K562 (cell line): ENCODE measurements around the gene OR2V1. TPM values are rescaled to one million over a fixed set of nuclear protein-coding genes. Genes with fewer than 3 reads are reported as not detected.

Source experiments
- ATAC-seq: fragments of 200-7000 bp; cut with Tn5 transposase; 3 replicates; pipeline ENCODE4 v1.9.1; 2020; ENCODE audit warnings: moderate library complexity
- BruUV-seq: library from RNA; stranded (reverse); fragments of 400-500 nt; replicated peaks from 2 replicates; lab custom pipeline; 2021; lab: Mats Ljungman, UMichigan
- CTCF ChIA-PET: fragments of 300-600 bp; formaldehyde crosslinking; extraction: SDS; loops from one replicate; lab custom pipeline; 2021; ENCODE audit warnings: low intra/inter-chr PET ratio; lab: Yijun Ruan, JAX
- POLR2A ChIA-PET: fragments of 300-600, 350-650 bp; sonication (Branson Sonifier 250); formaldehyde crosslinking; extraction: SDS; loops from one replicate; lab custom pipeline; 2021; ENCODE audit warnings: antibody characterized with exemption, inconsistent platforms; lab: Yijun Ruan, JAX
- DNase-seq, 4 experiments: peaks; one replicate each; pipeline versions ENCODE4 v3.0.0 to v3.0.0-alpha.2; 2011 to 2018; ENCODE audit warnings: low spot score in 3 of 4, mixed read lengths in 3 of 4; ENCODE audit errors: extremely low read depth in 1 of 4
- FAIRE-seq: peaks from 2 replicates; lab custom pipeline; 2011; peaks lifted over from hg19 to GRCh38; lab: Jason Lieb, UNC
- H2AFZ ChIP-seq: 2 replicates; pipeline ENCODE4 v1.6.0; 2011; ENCODE audit warnings: low read depth, low read length, control low read depth, inconsistent platforms
- H3K27ac ChIP-seq: fragments of 200-600 bp; 3 replicates; pipeline ENCODE4 v1.8.0; 2011; ENCODE audit warnings: low read depth, mild to moderate bottlenecking, control low read depth, inconsistent platforms, low read length, moderate library complexity, mixed read lengths; ENCODE audit errors: extremely low read depth
- H3K27me3 ChIP-seq, 2 experiments: fragments of 300-600 bp in 1 of 2; 2 replicates in 1 of 2; 3 replicates in 1 of 2; pipeline versions ENCODE4 v1.6.0 to v1.8.0; 2011; ENCODE audit warnings: inconsistent platforms in 2 of 2, low read length in 2 of 2, mild to moderate bottlenecking in 1 of 2, mixed read lengths in 1 of 2, moderate library complexity in 1 of 2; ENCODE audit not compliant: control insufficient read depth in 2 of 2, insufficient read depth in 2 of 2
- H3K36me3 ChIP-seq: fragments of 300-600 bp; 3 replicates; pipeline ENCODE4 v1.8.0; 2011; ENCODE audit warnings: mild to moderate bottlenecking, low read length, inconsistent platforms; ENCODE audit not compliant: control insufficient read depth, insufficient read depth
- H3K4me1 ChIP-seq, 2 experiments: fragments of 200-600 bp in 1 of 2; replicated peaks in 1 of 2; 2 replicates in 1 of 2; 3 replicates in 1 of 2; pipeline versions ENCODE4 v1.5.1 to v1.8.0; 2011; ENCODE audit warnings: inconsistent platforms in 2 of 2, low read length in 2 of 2, mild to moderate bottlenecking in 1 of 2, mixed read lengths in 1 of 2, moderate library complexity in 1 of 2; ENCODE audit not compliant: control insufficient read depth in 2 of 2, insufficient read depth in 2 of 2
- H3K4me2 ChIP-seq: 2 replicates; pipeline ENCODE4 v1.6.1; 2011; ENCODE audit warnings: low read length, control low read depth, inconsistent platforms, mixed read lengths; ENCODE audit not compliant: insufficient read depth
- H3K4me3 ChIP-seq: fragments of 200-600 bp; sonication (generic), shearing (Covaris generic); 2 replicates; pipeline ENCODE4 v1.5.1; 2016; ENCODE audit warnings: control low read depth, inconsistent platforms
- H3K79me2 ChIP-seq: fragments of 200-600 bp; 3 replicates; pipeline ENCODE4 v1.8.0; 2011; ENCODE audit warnings: low read length, inconsistent platforms; ENCODE audit not compliant: control insufficient read depth, insufficient read depth
- H3K9ac ChIP-seq, 2 experiments: 2 replicates each; pipeline versions ENCODE4 v1.6.0 to v1.6.1; 2011; ENCODE audit warnings: low read depth in 2 of 2, low read length in 2 of 2, control low read depth in 1 of 2, inconsistent platforms in 1 of 2, mild to moderate bottlenecking in 1 of 2, mixed read lengths in 1 of 2; ENCODE audit not compliant: insufficient read depth in 1 of 2
- H3K9me1 ChIP-seq: one replicate; pipeline ENCODE4 v1.6.0; 2011; ENCODE audit warnings: inconsistent platforms, mild to moderate bottlenecking, low read length, moderate library complexity; ENCODE audit not compliant: control insufficient read depth, insufficient read depth
- H3K9me3 ChIP-seq: replicated peaks from 2 replicates; pipeline ENCODE4 v1.5.1; 2011; ENCODE audit warnings: low read depth, low read length, inconsistent platforms; ENCODE audit not compliant: control insufficient read depth, insufficient read depth
- H4K20me1 ChIP-seq: replicated peaks from 2 replicates; pipeline ENCODE4 v1.6.1; 2011; ENCODE audit warnings: low read length, inconsistent platforms, mixed read lengths; ENCODE audit not compliant: control insufficient read depth, insufficient read depth
- ATF1 ChIP-seq, 2 experiments: fragments of 450-650 bp in 1 of 2; IDR thresholded peaks; 2 replicates each; pipeline ENCODE4 v1.6.1; 2016; ENCODE audit warnings: missing compliant biosample characterization in 1 of 2, missing genetic modification characterization in 1 of 2
- BHLHE40 ChIP-seq: IDR thresholded peaks from 2 replicates; pipeline ENCODE4 v1.6.1; 2011; ENCODE audit warnings: low read length, improper control_type of control experiment
- BMI1 ChIP-seq: fragments of 150-350 bp; IDR thresholded peaks from 2 replicates; pipeline ENCODE4 v1.6.1; 2014; ENCODE audit warnings: low read length
- CTCF ChIP-seq, 3 experiments: IDR thresholded peaks in 2 of 3; conservative IDR thresholded peaks in 1 of 3; 2 replicates each; pipeline ENCODE4 v1.5.1; 2011 to 2012; ENCODE audit warnings: low read length in 3 of 3, mild to moderate bottlenecking in 3 of 3, control low read depth in 2 of 3, improper control_type of control experiment in 1 of 3, inconsistent platforms in 1 of 3, low read depth in 1 of 3, mixed read lengths in 1 of 3, moderate library complexity in 1 of 3; ENCODE audit not compliant: insufficient read depth in 2 of 3
- EGR1 ChIP-seq: fragments of 450-650 bp; conservative IDR thresholded peaks from 2 replicates; pipeline ENCODE4 v1.6.1; 2017; ENCODE audit warnings: mild to moderate bottlenecking
- FOXA3 ChIP-seq, 2 experiments: fragments of 450-650 bp in 1 of 2; sonication (generic) in 1 of 2; formaldehyde crosslinking; IDR thresholded peaks in 1 of 2; conservative IDR thresholded peaks in 1 of 2; 2 replicates each; pipeline versions ENCODE4 v1.4.0 to v1.8.0; 2020 to 2022; ENCODE audit warnings: mild to moderate bottlenecking in 2 of 2, missing genetic modification reagents in 1 of 2
- GTF3C2 ChIP-seq: IDR thresholded peaks from 3 replicates; pipeline ENCODE4 v1.6.1; 2011; ENCODE audit warnings: borderline replicate concordance, mild to moderate bottlenecking, moderate library complexity; ENCODE audit not compliant: insufficient read length; ENCODE audit errors: extremely low read depth
- HDAC3 ChIP-seq: fragments of 450-650 bp; IDR thresholded peaks from 2 replicates; pipeline ENCODE4 v1.6.1; 2018; ENCODE audit warnings: borderline replicate concordance, mild to moderate bottlenecking, moderate library complexity; ENCODE audit not compliant: partially characterized antibody
- HEY1 ChIP-seq: fragments of 250-450 bp; sonication (Bioruptor Pico); IDR thresholded peaks from 2 replicates; pipeline ENCODE4 v1.5.0; 2020; ENCODE audit warnings: mild to moderate bottlenecking, moderate library complexity, borderline replicate concordance
- NFATC3 ChIP-seq: fragments of 450-650 bp; IDR thresholded peaks from 2 replicates; pipeline ENCODE4 v1.6.1; 2017; ENCODE audit warnings: mild to moderate bottlenecking
- NFRKB ChIP-seq: fragments of 450-650 bp; IDR thresholded peaks from 2 replicates; pipeline ENCODE4 v1.6.1; 2016; ENCODE audit warnings: low read depth
- ZBTB43 ChIP-seq: sonication (generic); formaldehyde crosslinking; IDR thresholded peaks from 2 replicates; pipeline ENCODE4 v1.8.0; 2023; ENCODE audit warnings: mild to moderate bottlenecking, missing genetic modification reagents
- ZC3H8 ChIP-seq: fragments of 450-650 bp; IDR thresholded peaks from 2 replicates; pipeline ENCODE4 v1.6.1; 2017
- ZNF507 ChIP-seq: conservative IDR thresholded peaks from 2 replicates; pipeline ENCODE4 v1.6.1; 2017; ENCODE audit warnings: missing genetic modification characterization, missing compliant biosample characterization
- WGBS: fragments of 100-300 bp; shearing (Covaris generic); methylation state at CpG from one replicate; pipeline ENCODE4 v1.1.6; 2016; ENCODE audit warnings: low coverage, mixed read lengths; ENCODE audit not compliant: insufficient coverage; ENCODE audit errors: missing lambda C conversion rate; 5-methylcytosine and 5-hydroxymethylcytosine counted together
- in situ Hi-C: fragments of 300-500 bp; cut with MboI; formaldehyde crosslinking; loops from 4 replicates; pipeline ENCODE4 v1.15.0; 2018; ENCODE audit warnings: inconsistent platforms, mixed read lengths
- intact Hi-C: fragments of 100-400 bp; cut with micrococcal nuclease; formaldehyde crosslinking; loops from 2 replicates; pipeline ENCODE4 v1.14.2; 2022
- polyA plus RNA-seq, 8 experiments: library from polyadenylated mRNA; depleted of rRNA in 4 of 8; stranded (reverse) in 5 of 8; unstranded in 3 of 8; fragments of >200 nt; fragmentation: Nextera tagmentation in 2 of 8; fragmentation: Illumina TruSeq in 1 of 8; extraction: Ambion mirVana in 2 of 8; extraction: Trizol in 1 of 8; gene quantifications; 2 replicates each; pipeline versions ENCODE4 v1.2.1 to v1.2.3, GENCODE V29; 2011 to 2014; ENCODE audit warnings: inconsistent platforms in 1 of 8, missing spikeins in 1 of 8
- total RNA-seq, 7 experiments: library from RNA; depleted of rRNA in 6 of 7; stranded (reverse); fragments of >200 nt in 6 of 7; fragmentation: Illumina TruSeq in 2 of 7; extraction: Trizol in 2 of 7; gene quantifications; 2 replicates each; pipeline versions ENCODE4 v1.2.1 to v1.2.3, GENCODE V29; 2011 to 2021; ENCODE audit warnings: low replicate concordance in 1 of 7

The OR2V1 gene
- total and polyA plus RNA-seq, 9 of the 15 experiments (the other 6 are each of a cell fraction or from before 2014, with no cell fraction given), result 0.04 to 0.28 (median 0.15) TPM; not detected in 5

- peak; percentile 43; the same call in 1 of the 2 replicates for TF ChIP-seq BHLHE40
- peak; percentile 34 for TF ChIP-seq EGR1
- no peak for TF ChIP-seq ATF1 (CRISPR knock-in tag; IDR thresholded peaks at IDR 0.05)
- peak; percentile 52 for TF ChIP-seq ATF1 (tag; IDR thresholded peaks at IDR 0.05)
- TF ChIP-seq NFRKB, result 0 out of 2 replicates have a peak, but pooled peaks have one; percentile 27
- TF ChIP-seq NFATC3, result no peak
Observed at GRCh38 chr5:181168595-181169118, 37.7 kb upstream of the OR2V1 start (continued).

GRCh38 chr5:181167814-181168488, 37.0 kb upstream of the OR2V1 start:
- FAIRE-seq (peak; percentile 37), ATAC-seq (peak; percentile 20), DNase-seq (peak; percentile 70 to 82 (median 76))
- H3K4me2 ChIP-seq, result peak overlapping the region; percentile 94
- no TSS peak for BruUV-seq
- 5% methylated on average over 11 of the region's 11 CpGs for WGBS
- H4K20me1 ChIP-seq, result no peaks in the 10 kb centered on the region
- in situ Hi-C loops, result no loop called here
- H3K9me1 ChIP-seq, result no peaks in the 10 kb centered on the region
- peak overlapping the region; percentile 95 for H2AFZ ChIP-seq
- no peaks in the 10 kb centered on the region for H3K9me3 ChIP-seq
- no peaks in the 10 kb centered on the region for H3K79me2 ChIP-seq
- H3K4me3 ChIP-seq, result peak overlapping the region; percentile 47
- POLR2A ChIA-PET, result interaction anchor here (0.6 to 1.5 kb wide), 6 partner anchors 8 to 30 kb away, joined by 3 to 7 read pairs (median 4); no protein-coding TSS in a partner anchor
- H3K27me3 ChIP-seq, result no peaks in the 10 kb centered on the region
- intact Hi-C loops, result loop anchor here (10.0 kb wide), 1 partner anchor 63 kb away; no protein-coding TSS in a partner anchor
- no peaks in the 10 kb centered on the region for H3K36me3 ChIP-seq
- peak overlapping the region; percentile 64 for H3K27ac ChIP-seq
- H3K4me1 ChIP-seq, result peaks cover 33% of the 10 kb centered on the region in 2 experiments; a peak in 4 of 5 replicates
- peak overlapping the region; percentile 67 to 79; a peak in 3 of 4 replicates for H3K9ac ChIP-seq
- CTCF ChIA-PET, result interaction anchor here (1.2 kb wide), 1 partner anchor 47 kb away, joined by 3 read pairs; no protein-coding TSS in a partner anchor
- no peak for TF ChIP-seq ZNF507 (tag)
- TF ChIP-seq ZC3H8, result no peak
- peak; percentile 71 to 77 (median 73) for TF ChIP-seq CTCF (IDR thresholded peaks at IDR 0.05 in 2 of 3, conservative IDR thresholded peaks at IDR 0.05 in 1 of 3; ENCODE audit: insufficient read depth in 2 of 3, low read depth in 1 of 3, low read length in 3 of 3)
- TF ChIP-seq ZBTB43 (CRISPR knock-in tag), result no peak
- TF ChIP-seq GTF3C2, result no peak
- no peak for TF ChIP-seq BMI1
- TF ChIP-seq FOXA3 (CRISPR knock-in tag; conservative IDR thresholded peaks at IDR 0.05 in 1 of 2, IDR thresholded peaks at IDR 0.05 in 1 of 2), result no peak
- no peak for TF ChIP-seq HDAC3
- TF ChIP-seq HEY1 (CRISPR knock-in tag), result no peak
